ENCODE results near the gene KIAA1328. TPM values are rescaled to one million over a fixed set of nuclear protein-coding genes. Genes with fewer than 3 reads are reported as not detected.

KIAA1328 gene
- total and polyA plus RNA-seq, 9 of the 15 experiments (the other 6 are each of a cell fraction or from before 2014, with no cell fraction given), result 4.0 to 8.6 (median 7.4) TPM

DNA sequence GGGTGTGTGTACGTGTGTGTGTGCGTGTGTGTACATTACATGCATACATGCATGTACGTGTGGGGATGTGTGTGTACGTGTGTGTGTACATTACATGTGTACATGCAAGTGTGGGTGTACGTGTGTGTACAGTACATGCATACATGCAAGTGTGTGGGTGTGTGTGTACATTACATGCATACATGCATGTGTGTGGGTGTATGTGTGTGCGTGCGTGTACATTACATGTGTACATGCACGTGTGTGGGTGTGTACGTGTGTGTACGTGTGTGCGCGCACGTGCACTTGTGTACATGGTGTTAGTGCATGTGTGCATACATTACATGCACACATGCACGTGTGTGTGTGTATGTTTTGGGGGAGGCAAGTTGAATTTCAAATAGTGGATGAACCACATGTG, 436.0 kb downstream of the KIAA1328 start:
- intact Hi-C loops (cut with micrococcal nuclease) (no loop called here), in situ Hi-C loops (cut with MboI) (no loop called here)
- ATAC-seq (no peak), FAIRE-seq (no peak), DNase-seq (ENCODE audit: extremely low read depth in 1 of 4, low spot score in 3 of 4) (no peak)
- Histone ChIP-seq H3K27ac (ENCODE audit: extremely low read depth, low read depth, low read length) (no peak overlapping the region), H3K27me3 (ENCODE audit: control insufficient read depth in 2 of 2, insufficient read depth in 2 of 2, low read length in 2 of 2) (peaks cover 0 to 2% of the 10 kb centered on the region in 2 experiments; a peak in 2 of 5 replicates), H3K79me2 (ENCODE audit: control insufficient read depth, insufficient read depth, low read length) (no peaks in the 10 kb centered on the region), H3K4me2 (ENCODE audit: insufficient read depth, low read length) (no peak overlapping the region), H3K9me3 (replicated peaks; ENCODE audit: control insufficient read depth, insufficient read depth, low read depth, low read length) (no peaks in the 10 kb centered on the region), H3K4me1 (replicated peaks in 1 of 2; ENCODE audit: control insufficient read depth in 2 of 2, insufficient read depth in 2 of 2, low read length in 2 of 2) (peaks cover 0 to 4% of the 10 kb centered on the region in 2 experiments; a peak in 1 of 5 replicates), H3K4me3 (no peak overlapping the region), H3K36me3 (ENCODE audit: control insufficient read depth, insufficient read depth, low read length) (no peaks in the 10 kb centered on the region), H4K20me1 (replicated peaks; ENCODE audit: control insufficient read depth, insufficient read depth, low read length) (no peaks in the 10 kb centered on the region), H3K9me1 (ENCODE audit: control insufficient read depth, insufficient read depth, low read length) (no peaks in the 10 kb centered on the region), H2AFZ (ENCODE audit: low read depth, low read length) (no peak overlapping the region), H3K9ac (ENCODE audit: insufficient read depth in 1 of 2, low read depth in 2 of 2, low read length in 2 of 2) (no peak overlapping the region)
- CTCF ChIA-PET (ENCODE audit: low intra/inter-chr PET ratio), result no interaction called here
- no TSS peak for BruUV-seq (replicated peaks)
- POLR2A ChIA-PET, result interaction anchor here (0.6 to 1.2 kb wide), 2 partner anchors 9 to 14 kb away, joined by 3 read pairs; no protein-coding TSS in a partner anchor
- no peak for TF ChIP-seq HDAC2 (IDR thresholded peaks at IDR 0.05)
- TF ChIP-seq ZNF778 (CRISPR knock-in tag; IDR thresholded peaks at IDR 0.05), result no peak
- no peak for TF ChIP-seq ASH1L (IDR thresholded peaks at IDR 0.05; ENCODE audit: borderline replicate concordance, low read depth, partially characterized antibody)
- TF ChIP-seq KDM1A (IDR thresholded peaks at IDR 0.05), result peak in 1 of 2 experiments; percentile 88; a peak in 2 of 4 replicates
- TF ChIP-seq EGR1 (conservative IDR thresholded peaks at IDR 0.05), result peak; percentile 49
- 6% methylated on average over 14 of the region's 14 CpGs for WGBS (ENCODE audit: insufficient coverage, low coverage, missing lambda C conversion rate)

DNA sequence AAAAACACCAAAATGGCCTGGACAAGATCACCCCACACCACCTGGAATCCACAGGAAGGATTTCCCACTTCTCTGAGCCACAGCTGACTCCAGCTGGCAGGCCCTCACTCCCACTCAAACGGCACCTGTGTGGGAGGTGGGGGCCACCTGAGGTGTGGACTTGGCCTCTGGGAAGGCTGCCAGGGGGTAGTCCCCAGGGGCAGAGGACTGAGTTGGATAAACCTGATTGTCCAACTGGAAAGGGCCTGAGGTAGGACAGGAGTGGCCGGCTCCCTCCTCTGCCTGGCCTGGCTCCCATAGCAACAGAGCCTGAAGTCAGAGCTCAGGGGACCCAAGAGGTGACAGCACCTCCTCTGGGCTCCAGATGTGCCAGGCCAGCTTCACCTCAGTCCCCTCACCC, 436.5 kb downstream of the KIAA1328 start:
- Histone ChIP-seq H3K4me1 (replicated peaks in 1 of 2; ENCODE audit: control insufficient read depth in 2 of 2, insufficient read depth in 2 of 2, low read length in 2 of 2) (peaks cover 0 to 4% of the 10 kb centered on the region in 2 experiments; a peak in 1 of 5 replicates), H4K20me1 (replicated peaks; ENCODE audit: control insufficient read depth, insufficient read depth, low read length) (no peaks in the 10 kb centered on the region), H3K9me3 (replicated peaks; ENCODE audit: control insufficient read depth, insufficient read depth, low read depth, low read length) (no peaks in the 10 kb centered on the region), H3K4me3 (no peak overlapping the region), H3K9ac (ENCODE audit: insufficient read depth in 1 of 2, low read depth in 2 of 2, low read length in 2 of 2) (no peak overlapping the region), H3K79me2 (ENCODE audit: control insufficient read depth, insufficient read depth, low read length) (no peaks in the 10 kb centered on the region), H3K4me2 (ENCODE audit: insufficient read depth, low read length) (no peak overlapping the region), H3K27me3 (ENCODE audit: control insufficient read depth in 2 of 2, insufficient read depth in 2 of 2, low read length in 2 of 2) (peaks cover 0 to 2% of the 10 kb centered on the region in 2 experiments; a peak in 2 of 5 replicates), H3K36me3 (ENCODE audit: control insufficient read depth, insufficient read depth, low read length) (no peaks in the 10 kb centered on the region), H3K9me1 (ENCODE audit: control insufficient read depth, insufficient read depth, low read length) (no peaks in the 10 kb centered on the region), H3K27ac (ENCODE audit: extremely low read depth, low read depth, low read length) (no peak overlapping the region), H2AFZ (ENCODE audit: low read depth, low read length) (no peak overlapping the region)
- no peak for ATAC-seq
- WGBS (ENCODE audit: insufficient coverage, low coverage, missing lambda C conversion rate), result 6% methylated on average over 2 of the region's 2 CpGs
- intact Hi-C loops (cut with micrococcal nuclease) (no loop called here), in situ Hi-C loops (cut with MboI) (no loop called here)
- DNase-seq (ENCODE audit: extremely low read depth in 1 of 4, low spot score in 3 of 4), result no peak
- CTCF ChIA-PET (ENCODE audit: low intra/inter-chr PET ratio), result no interaction called here
- BruUV-seq (replicated peaks), result no TSS peak
- POLR2A ChIA-PET, result interaction anchor here (0.6 to 0.7 kb wide), 2 partner anchors 14 to 45 kb away, joined by 3 read pairs; no protein-coding TSS in a partner anchor
- FAIRE-seq, result no peak
- TF ChIP-seq CCNT2 (IDR thresholded peaks at IDR 0.05; ENCODE audit: borderline replicate concordance, extremely low read depth, insufficient read length, low read depth, low read length) (no peak), POLR2AphosphoS5 (IDR thresholded peaks at IDR 0.05; ENCODE audit: control insufficient read depth, insufficient read depth, low read depth, low read length) (no peak), GTF2A2 (tag; IDR thresholded peaks at IDR 0.05) (no peak), ZSCAN29 (IDR thresholded peaks at IDR 0.05) (no peak), CBX3 (IDR thresholded peaks at IDR 0.05; ENCODE audit: borderline replicate concordance in 1 of 2, low read length in 2 of 2) (no peak), RBM22 (IDR thresholded peaks at IDR 0.05; ENCODE audit: low read depth, low read length, poor library complexity, severe bottlenecking) (no peak)
- TF ChIP-seq, protein P1, sequence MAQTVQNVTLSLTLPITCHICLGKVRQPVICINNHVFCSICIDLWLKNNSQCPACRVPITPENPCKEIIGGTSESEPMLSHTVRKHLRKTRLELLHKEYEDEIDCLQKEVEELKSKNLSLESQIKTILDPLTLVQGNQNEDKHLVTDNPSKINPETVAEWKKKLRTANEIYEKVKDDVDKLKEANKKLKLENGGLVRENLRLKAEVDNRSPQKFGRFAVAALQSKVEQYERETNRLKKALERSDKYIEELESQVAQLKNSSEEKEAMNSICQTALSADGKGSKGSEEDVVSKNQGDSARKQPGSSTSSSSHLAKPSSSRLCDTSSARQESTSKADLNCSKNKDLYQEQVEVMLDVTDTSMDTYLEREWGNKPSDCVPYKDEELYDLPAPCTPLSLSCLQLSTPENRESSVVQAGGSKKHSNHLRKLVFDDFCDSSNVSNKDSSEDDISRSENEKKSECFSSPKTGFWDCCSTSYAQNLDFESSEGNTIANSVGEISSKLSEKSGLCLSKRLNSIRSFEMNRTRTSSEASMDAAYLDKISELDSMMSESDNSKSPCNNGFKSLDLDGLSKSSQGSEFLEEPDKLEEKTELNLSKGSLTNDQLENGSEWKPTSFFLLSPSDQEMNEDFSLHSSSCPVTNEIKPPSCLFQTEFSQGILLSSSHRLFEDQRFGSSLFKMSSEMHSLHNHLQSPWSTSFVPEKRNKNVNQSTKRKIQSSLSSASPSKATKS (CRISPR knock-in tag; IDR thresholded peaks at IDR 0.05), result no peak

All from K562 (cell line).